ENCODE data around the gene SLC13A5.
"Not testable (repeated sequence)": the region's sequence is repeated elsewhere in the genome, so short reads cannot be mapped to it uniquely, and the experiment has no call there.

Gene SLC13A5

DNA sequence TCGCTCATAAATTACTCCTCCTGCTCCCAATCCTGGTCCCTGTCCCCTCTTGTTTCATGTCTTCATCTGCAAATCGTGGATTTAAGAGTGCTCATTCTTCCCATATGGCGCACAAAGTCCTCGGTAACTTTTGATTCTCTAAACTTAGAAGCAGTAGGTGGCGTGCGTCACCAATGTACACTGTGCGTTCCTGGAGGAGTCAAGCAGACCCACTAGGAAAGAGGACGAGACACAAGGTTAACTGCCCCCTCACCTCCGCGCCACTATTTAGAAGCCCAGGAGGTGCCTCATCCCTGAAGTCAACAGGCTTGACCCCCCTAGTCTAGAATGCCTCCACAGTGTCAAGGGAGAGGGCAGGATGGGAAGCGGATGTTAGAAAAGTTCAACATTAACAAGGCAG is 2.9 kb downstream of the SLC13A5 start:
- DNase-seq, result no peak

DNA sequence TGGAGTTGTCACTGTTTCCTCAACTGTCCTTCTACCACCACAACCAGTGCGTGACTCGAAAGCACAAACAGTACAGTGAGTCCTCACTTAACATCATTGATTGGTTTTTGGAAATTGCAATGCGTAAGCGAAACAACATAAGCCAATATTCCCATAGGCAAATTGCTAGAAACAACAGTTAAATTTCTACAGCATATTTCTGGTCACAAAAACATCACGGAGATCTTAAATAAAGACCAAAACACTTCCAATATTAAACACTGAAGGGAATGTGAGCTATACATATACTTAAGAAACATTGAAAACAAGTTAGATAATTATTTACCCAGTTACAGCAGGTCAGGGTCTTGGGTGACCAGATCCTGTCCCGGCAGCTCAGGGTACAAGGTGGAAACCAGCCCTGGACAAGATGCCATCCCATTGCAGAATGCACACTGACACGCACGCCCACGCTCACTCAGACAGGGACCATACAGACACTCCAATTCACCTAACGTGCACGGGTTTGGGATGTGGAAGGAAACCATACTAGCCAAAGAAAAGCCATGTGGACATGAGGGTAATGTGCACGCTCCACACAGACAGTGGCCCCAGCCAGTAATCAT is 4.7 kb downstream of the SLC13A5 start:
- DNase-seq, result no peak

DNA sequence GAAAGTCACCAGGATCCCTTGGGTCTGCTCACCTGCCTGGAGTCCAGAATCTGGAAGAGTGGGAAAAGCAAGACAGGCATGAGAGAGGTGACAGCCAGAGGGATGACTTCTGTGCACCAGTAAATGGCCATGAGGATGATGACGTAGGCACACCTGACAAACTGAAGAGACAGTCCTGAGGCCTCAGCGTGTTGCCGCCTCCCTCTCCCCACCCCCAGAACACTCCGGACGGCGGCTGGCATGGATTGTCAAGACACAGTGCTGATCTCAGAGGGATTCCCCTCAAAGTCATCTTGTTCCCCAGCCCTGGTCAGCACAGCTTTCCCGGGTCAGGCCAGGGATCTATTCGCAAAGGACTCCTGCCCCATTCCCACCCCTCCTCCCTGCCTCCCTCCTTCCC is 6.2 kb downstream of the SLC13A5 start:
- DNase-seq, result no peak

DNA sequence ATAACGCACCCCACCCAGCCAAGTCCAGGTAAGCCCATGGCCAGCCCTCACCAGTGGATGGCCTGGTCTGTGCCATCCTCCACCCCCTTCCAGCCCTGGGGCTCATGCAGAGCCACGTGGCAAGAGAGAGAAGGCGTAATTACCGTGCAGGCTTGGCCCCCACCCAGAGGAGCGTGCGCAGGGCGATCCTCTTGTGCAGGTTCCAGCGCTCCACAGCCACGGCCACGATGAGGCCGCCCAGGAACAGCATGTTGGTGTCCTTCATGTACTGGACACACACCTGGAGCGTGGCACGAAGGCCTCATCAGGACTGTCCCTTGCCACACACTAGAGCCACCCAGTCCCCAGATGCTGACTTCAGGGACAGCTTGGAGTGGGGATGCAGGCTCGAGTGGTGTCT is 6.7 kb downstream of the SLC13A5 start:
- DNase-seq, result no peak

DNA sequence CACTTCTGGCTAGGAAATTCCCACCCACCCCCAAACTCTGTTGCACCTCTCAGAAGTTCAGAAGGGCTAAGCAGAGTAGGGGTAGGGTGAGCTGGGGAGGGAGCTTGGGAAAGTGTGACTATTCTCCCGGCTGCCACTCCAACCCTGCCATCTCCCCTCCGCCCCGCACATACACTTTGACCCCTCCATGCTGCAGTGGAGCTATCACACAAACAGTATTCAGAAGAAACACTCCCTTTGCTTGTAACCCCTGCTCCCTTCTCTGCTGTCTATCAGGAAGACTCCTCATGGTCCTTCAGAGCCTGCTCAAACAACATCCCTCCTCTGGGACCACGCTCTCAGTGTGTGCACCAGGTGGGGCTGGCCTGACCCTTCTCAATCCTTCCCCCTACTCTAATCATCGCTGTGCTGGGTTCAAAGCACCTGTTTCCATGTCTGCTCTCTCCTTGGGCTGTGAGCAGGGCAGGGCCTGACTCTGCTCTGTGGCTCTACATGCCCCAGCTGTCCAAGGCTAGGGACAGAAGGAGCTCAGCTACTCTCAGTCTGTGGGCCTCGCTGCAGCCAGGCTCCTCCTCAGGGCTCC is 8.6 kb downstream of the SLC13A5 start:
- no peak for DNase-seq

DNA sequence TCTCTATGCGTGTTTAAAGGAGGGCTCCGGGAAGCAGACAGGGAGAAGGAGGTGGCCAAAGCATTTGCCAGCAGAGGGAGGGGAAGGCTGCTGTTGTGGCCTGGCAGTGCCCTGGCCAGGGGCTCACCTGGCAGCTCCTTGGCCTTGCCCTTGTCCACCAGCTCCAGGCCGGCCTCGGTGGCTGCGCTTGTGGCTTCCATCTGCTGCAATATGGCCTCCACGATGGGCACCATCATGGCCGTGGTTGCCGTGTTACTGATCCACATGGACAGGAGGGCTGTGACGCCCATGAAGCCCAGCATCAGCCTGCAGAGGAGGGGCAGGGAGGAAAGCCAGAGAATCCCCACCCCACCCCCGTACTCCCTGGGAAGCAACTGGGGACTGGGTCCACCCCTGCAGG is 9.4 kb downstream of the SLC13A5 start:
- DNase-seq, result no peak

DNA sequence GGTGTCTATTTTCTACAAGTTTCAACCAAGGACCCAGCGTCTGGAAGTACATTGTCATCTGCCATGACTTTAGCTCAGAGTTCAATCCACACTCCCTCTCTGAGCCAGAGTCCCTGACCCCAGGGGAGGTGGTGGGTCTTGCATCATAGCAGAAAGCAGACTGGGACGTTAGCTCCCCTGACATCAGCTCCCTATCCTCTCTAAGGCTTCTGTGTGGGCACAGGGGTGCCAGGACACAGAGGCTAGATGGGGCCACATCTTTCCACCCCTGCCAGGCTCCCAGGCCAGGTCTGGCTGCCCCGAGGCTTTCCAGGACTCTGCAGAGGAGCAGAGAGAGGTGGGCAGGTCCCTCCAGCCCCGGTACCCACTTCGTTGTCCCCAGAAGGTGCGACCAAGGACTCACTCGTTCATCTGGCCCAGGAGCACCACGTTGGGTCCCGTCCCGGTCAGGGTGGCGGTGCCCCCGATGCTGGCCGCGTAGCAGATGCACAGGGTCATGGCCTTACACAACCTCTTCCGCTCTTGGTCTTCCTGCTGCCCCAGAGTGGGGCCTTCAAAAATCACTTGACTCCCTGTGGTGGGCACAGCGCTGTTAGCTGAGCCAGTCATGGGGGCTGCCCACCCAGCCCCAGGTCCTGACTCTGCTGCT is 10.5 kb downstream of the SLC13A5 start:
- no peak for DNase-seq

DNA sequence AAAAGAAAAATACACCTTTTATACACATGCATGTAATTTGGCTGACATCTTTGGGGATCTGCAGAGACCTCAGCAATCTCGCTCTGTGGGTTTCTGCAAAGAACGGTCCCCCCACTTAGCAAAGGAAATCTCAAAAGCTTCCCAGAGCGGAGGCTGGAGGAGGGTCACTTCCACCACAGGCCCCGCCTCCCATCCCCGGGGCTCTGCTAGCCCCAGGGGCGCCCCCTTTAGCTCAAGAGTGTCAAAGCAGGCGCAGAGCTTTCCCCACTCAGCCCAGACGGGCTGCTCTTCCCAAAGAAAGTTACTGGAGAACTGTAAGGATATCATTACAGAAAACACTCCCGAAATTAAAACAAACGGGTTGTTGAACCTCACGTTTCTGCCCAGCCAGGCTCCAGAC is 11.4 kb downstream of the SLC13A5 start:
- peak in 1 of 2 experiments; percentile 47 for DNase-seq

DNA sequence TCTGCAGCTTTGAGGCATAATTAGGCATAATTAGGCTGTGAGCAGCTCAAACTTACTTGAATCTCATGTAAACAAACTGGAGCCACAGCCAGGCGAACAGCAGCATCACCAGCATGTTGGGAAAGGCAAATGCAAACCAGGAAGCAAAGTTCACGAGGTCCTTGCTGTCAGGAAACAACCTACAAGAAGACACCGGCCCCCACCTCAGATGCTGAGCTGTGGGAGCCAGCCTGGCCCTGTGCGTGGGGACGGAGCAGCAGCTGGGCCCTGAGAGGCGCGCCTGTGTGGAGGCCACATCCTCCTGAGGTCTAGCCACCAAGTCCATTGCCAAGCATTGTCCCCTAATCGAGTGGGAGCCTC is 12.2 kb downstream of the SLC13A5 start:
- DNase-seq, result no peak

DNA sequence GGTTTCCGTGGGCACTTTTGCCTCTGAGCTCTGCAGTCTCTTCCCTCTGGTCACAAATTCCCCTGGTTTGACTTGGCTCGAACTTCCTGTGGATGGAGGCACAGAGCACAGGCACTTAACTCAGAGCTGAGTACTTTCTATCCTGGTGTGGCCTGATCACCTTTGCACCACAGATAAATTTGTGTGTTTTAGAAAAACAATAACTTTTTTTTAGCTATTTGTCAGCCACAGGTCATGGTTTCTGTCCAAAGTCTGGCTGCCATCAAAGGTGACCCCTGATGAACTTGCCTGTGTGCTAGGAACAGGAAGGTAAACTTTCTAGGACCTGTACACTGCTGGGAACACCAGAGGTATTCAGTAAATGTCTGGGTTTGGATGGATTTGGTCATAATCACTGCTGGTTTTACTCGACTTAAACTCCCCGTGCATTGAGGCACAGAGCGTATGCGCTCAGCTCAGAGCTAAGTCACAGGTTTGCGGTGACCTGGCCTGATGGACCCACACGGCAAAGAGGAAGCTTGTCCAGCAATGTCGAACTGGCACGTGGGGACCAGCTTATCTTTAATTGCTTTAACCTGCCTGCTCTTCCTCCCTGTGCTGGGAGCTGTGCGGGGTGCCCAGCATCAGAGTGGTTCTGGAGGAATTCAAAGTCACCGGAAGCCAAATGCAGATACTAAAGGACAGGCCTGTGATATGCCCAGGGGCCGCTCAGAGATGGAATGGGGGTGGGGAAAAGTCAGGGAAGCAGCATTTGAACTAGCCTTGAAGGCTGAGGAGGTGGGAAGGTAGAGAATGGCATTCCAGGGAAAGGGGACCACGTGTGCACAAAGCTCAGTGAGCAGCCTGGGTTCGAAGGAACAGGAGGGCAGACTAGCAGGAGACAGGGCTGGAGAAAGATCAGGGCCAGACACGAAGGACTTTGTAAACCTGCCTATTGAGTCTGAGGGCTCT is 12.9 kb downstream of the SLC13A5 start:
- DNase-seq, result no peak

DNA sequence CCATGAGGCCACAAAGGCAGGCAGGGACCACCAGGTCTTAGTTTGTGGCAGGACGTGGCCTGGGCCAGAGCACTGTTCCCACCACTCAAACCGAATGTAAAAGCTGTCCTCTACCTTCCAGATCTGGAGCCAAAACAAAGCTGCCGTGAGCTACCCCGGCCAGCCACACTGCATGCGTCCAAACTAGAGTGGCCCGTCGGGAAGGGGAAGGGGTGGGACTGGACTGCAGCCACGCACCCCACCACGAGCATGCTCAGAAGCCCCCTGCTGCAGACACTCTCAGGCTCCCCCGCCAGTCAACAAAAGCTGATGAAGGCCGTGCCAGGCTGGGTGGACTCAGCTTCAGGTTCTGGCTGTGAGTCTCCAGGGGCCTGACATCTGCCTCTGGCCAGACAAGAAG is 15.2 kb downstream of the SLC13A5 start:
- DNase-seq, result no peak

DNA sequence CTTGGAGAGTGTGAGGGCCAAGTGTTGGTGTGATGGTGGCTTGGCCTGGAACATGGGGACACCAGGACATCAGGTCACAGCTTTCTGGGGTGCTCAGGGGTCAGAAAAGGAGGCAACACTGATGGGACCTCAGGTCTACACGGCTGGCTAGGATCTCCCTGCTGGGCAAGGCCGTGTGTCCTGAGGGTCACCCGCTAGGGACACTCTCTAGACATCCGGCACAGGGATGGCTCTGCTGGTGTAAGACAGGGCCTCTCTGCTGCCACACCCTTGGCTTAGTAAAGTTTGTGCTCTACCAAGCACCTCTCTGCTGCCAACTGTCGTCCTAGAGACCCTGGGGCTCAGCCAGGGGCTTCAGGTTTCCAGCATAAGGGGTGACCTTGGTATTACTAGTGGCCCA is 16.3 kb downstream of the SLC13A5 start:
- DNase-seq, result no peak

DNA sequence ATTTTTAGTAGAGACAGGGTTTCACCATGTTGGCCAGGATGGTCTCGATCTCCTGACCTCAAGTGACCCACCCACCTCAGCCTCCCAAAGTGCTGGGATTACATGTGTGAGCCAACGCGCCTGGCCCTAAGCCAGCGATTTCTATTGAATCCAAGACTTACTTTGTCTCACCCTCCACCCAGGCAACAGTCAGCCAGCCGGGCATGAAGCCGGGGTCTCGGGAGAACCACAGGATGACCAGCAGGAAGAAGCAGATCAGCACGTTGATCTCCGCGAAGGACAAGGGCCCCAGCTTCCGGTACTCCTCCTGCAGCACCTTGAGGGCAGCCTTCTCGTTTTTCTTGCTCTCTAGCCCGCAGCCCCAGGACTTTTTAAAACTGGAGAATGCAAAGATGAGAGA is 17.6 kb downstream of the SLC13A5 start:
- no peak for DNase-seq

DNA sequence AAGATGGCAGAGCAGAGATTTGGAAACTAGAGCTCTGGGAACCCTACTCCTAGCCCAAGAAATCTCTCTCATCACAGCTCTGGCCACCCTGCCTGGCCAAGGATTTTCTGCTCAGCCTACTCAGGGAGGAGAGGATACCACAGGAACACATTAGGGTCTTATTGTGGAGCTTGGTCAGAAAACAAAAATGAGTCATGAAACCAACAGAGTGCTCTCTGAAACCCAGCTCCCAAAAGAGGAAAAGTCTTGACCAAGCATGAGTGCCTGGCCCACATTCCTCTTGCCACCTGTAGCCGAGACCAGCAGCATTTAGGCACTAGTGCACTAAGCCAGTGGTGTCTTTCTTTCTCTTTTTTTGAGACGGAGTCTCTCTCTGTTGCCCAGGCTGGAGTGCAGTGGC is 18.1 kb downstream of the SLC13A5 start:
- DNase-seq, result no peak

DNA sequence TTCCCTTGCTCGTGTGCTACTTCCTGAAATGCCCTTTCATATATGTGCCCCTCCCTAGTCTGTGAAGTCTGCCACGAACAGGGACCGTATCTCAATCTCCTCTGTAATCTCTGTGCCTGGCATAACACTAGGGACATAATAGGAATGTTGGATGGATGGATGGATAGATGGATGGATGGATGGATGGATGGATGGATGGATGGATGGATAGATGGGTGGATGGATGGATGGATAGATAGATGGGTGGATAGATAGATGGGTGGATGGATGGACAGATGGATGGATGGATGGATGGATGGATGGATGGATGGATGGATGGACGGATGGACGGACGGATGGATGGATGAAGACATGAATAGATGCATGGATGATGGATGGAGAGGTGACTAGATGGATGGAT is 21.2 kb downstream of the SLC13A5 start:
- DNase-seq, result not testable (repeated sequence)

DNA sequence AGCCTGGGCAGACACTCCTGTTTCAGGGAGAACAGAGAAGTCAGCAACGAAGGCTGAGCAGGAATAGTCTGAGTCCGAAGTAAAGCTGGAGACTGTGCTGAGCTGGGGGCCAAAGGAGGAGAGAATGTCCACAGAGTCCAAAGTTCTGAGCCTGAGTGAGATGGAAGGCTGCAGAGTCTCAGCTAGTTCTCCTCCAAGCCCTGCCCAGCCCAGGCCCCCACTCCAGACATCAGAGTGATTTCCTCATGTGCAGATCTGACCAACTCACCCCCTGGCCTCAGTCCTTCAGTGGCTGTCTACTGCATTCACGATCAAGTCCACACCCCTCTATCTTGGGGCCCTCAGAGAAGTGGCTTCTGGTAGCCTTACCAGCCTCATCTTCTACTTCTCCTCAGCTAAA is 21.6 kb downstream of the SLC13A5 start:
- DNase-seq, result no peak

DNA sequence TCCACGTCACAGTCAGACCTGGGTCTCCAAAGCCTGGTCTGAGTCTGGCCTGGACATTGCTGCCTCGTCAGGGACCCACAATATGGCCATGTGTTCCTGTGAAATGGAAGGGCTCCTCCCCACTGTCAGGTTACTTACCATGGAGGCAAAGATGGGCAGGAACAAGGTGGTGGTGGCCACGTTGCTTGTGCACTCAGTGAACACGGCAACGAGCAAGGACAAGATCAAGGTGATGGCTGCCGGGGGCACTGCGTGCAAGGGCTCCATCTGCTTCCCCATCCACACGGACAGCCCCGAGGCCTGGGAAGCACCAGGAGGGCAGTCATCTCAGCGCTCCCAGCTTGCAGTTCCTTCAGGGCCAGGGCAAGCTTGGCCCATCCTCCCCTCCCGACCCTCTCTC is 22.5 kb downstream of the SLC13A5 start:
- no peak for DNase-seq

DNA sequence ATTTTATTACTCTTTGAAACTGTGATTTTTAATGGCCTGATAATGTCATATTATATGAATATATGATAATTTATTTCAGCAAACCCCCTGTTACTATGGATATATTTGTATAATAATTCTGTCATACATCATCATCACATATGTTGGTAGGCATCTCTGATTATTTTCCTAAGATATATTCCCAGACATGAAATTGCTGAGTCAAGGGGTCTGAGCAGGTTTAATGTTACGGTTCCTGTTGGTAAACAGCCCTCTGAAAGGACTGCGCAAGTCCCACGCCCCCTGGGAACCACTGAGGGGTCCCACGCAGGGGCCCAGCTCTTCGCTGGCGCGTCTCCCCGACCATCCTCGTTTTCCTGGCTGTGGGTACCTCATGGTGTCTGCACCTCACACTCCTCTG is 24.2 kb downstream of the SLC13A5 start:
- no peak for DNase-seq

DNA sequence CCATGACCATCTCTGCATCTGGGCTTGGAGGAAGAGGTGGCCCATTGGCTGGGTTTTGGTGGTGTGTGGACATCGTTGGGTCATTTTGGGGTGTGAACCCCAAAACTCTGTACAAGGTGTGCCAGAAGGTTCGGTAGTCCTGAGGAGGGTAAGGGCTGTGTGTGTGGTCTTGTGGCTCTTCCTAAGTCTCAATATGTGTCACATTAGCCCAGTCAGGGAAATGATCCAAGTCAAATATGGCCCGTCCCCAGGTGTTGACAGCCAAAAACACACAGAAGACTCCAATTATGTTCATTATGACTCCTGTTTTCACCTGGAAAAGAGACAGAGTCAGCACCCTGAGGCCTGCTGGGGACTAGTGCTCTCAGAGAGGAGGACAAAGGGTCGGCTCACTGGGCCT is 27.1 kb downstream of the SLC13A5 start:
- no peak for DNase-seq

DNA sequence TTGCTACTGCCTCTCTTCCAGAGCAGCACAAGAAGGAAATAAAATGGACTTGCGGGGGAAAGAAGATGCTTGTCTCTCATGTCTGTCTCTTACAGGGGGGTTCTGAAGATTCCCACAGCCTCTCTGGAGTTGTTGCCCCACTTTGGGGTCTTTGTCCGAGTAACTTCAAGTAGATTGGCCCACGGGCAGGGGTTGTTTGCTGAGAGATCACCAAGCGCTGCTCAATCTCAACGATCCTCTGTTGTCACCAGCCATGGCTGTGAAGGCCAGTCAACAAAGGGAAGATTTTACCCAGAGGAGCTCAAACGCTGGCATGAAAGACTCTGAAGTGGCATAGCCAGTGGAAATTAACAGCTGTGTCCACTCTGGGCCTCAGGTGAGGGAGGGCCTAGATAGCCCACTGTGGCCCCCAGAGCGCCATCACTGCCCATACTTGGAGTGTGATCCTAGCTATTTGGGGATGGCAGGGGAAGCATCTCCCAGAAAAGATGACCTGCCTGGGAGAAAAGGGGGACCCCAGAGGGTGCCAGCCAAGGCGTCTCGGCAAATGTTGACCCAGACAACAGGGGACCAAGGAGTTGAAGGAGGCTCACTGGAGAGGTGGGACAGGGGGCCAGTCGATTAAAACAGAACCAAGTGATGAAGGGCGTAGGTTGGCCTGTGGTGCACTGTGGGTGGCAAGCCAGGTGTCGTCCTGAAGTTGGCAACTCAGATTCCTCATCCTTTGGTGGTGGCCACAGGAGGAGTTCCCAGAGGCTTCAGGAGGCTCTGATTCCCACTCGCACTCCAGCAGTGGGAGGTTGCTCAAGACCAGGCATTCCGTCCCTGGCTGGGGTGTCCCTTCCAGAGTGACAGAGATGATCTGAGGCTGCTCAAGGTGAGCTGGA is 28.0 kb downstream of the SLC13A5 start:
- DNase-seq, result no peak

DNA sequence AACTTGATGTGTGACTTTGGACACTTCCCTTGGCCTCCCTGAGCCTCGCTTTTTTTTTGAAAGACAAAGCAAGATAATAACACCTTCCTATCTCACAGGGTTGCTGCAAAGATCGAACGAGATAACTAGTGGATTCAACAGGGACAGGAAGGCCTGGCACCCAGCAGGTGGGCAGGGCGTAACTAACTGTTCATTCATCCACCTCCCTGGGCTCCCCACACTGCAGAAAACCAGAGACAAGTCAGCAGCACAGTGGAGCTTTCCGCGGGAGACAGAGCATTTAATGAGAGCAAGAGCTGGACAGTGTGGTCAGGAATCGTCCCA is 28.7 kb downstream of the SLC13A5 start:
- DNase-seq, result no peak

DNA sequence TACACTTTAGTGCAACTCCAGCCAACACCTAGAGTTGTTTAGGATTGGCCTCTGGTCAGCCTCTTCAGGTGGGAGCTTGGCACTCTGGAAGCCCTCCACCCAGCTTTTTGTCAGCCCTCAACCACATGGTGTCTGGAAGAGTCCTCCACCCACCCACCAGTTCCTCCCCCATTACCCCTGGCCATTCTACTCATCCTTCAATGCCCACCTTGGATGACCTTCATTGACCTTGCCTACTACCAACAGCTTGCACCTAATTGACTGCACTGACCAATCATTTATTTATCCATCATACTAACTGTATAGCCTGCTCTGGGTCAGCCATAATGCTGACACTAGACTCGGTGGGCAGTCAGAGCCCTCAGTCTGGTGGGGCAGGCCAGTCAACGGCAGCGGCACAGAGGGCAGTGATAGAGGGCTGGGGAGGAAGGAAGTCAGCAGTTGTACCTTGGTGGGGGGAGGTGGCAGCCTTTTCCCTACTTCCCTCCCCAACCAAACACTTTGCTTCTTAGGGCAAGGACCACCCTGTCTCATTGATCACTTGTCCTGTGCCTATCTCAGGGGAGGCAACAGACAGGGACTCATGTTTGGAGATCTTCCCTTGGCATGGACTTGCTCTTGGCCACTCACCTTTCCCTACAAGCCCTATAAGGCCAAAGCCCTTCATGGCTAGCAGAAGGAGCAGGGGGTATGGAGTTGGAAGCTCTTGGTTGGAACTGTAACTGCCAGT is 29.3 kb downstream of the SLC13A5 start:
- no peak for DNase-seq
